ENCODE data around the gene MARVELD2. TPM values are rescaled to one million over a fixed set of nuclear protein-coding genes. Genes with fewer than 3 reads are reported as not detected.
A peak's percentile ranks its signal among the peaks of the same experiment; 100 is the strongest.
"Not testable (repeated sequence)": the region's sequence is repeated elsewhere in the genome, so short reads cannot be mapped to it uniquely, and the experiment has no call there.

The MARVELD2 gene
- total RNA-seq, 2 donors from 2014 or later, result 0.14 to 0.56 TPM

GRCh38 chr5:69416699-69417098 lies 1.8 kb downstream of the MARVELD2 start:
- H3K27me3 Mint-ChIP-seq, result peaks cover 0 to 7% of the 10 kb centered on the region in 2 donors
- H3K27ac Mint-ChIP-seq, result no peak overlapping the region
- ATAC-seq (no peak), DNase-seq (ENCODE audit: low spot score) (no peak)
- H3K36me3 Mint-ChIP-seq, result peaks cover 9% of the 10 kb centered on the region
- H3K9me3 Mint-ChIP-seq, result no peaks in the 10 kb centered on the region
- H3K4me1 Mint-ChIP-seq (ENCODE audit: low read depth in 2 of 2), result peaks cover 0 to 5% of the 10 kb centered on the region in 2 donors
- no peak overlapping the region for H3K4me3 Mint-ChIP-seq

- Mint-ChIP-seq H3K36me3 (peaks cover 9% of the 10 kb centered on the region), H3K9me3 (no peaks in the 10 kb centered on the region), H3K27ac (no peak overlapping the region), H3K4me3 (no peak overlapping the region), H3K27me3 (peaks cover 0 to 10% of the 10 kb centered on the region in 2 donors), H3K4me1 (ENCODE audit: low read depth in 2 of 2) (peaks cover 0 to 5% of the 10 kb centered on the region in 2 donors)
- DNase-seq (ENCODE audit: low spot score), result no peak
- no peak for ATAC-seq
Measured at GRCh38 chr5:69418554-69418953, 3.6 kb downstream of the MARVELD2 start.

DNA sequence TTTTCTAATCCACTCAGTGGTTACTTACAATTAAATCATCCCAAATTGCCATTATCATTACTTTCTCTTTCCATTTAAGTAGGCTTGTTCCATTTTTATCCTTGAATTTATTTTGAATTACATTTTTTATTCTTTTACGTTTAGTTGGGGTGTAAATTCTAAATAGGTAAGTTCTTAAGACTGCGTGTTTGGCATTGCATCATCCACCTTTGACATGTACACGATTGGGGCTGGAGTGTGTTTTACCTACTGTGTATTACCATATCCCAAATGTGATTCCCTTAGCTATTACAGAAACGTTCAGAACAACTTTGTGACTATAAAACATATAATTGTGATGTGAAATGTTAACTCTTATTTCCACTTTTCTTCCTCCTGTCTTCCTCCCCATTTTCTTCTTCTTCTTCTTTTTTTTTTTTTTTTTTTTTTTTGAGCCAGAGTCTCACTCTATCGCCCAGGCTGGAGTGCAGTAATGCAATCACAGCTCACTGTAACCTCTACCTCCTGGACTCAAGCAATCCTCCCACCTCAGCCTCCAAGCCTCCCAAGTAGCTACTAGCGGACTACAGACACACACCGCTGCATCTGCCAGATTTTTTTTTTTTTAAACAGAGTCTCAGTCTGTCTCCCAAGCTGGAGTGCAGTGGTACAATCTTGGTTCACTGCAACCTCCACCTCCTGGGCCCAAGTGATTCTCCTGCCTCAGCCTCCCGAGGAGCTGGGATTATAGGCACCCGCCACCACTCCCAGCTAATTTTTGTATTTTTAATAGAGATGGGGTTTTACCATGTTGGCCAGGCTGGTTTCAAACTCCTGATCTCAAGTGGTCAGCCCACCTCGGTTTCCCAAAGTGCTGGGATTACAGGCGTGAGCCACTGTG lies 16.7 kb downstream of the MARVELD2 start:
- no peaks in the 10 kb centered on the region for H3K36me3 Mint-ChIP-seq
- no peak for DNase-seq (ENCODE audit: low spot score)
- no peaks in the 10 kb centered on the region for H3K27me3 Mint-ChIP-seq
- no peaks in the 10 kb centered on the region for H3K4me1 Mint-ChIP-seq (ENCODE audit: low read depth in 2 of 2)
- H3K9me3 Mint-ChIP-seq, result no peaks in the 10 kb centered on the region
- no peak for ATAC-seq
- no peak overlapping the region for H3K4me3 Mint-ChIP-seq
- no peak overlapping the region for H3K27ac Mint-ChIP-seq

- DNase-seq (ENCODE audit: low spot score) (no peak), ATAC-seq (peak in 1 of 2 donors; percentile 44)
- no peak overlapping the region for H3K27ac Mint-ChIP-seq
- no peaks in the 10 kb centered on the region for H3K9me3 Mint-ChIP-seq
- H3K27me3 Mint-ChIP-seq, result no peaks in the 10 kb centered on the region
- no peaks in the 10 kb centered on the region for H3K4me1 Mint-ChIP-seq (ENCODE audit: low read depth in 2 of 2)
- H3K4me3 Mint-ChIP-seq, result peak overlapping the region; percentile 30
- no peaks in the 10 kb centered on the region for H3K36me3 Mint-ChIP-seq
Measured at GRCh38 chr5:69432412-69433206, 17.7 kb downstream of the MARVELD2 start.

DNA sequence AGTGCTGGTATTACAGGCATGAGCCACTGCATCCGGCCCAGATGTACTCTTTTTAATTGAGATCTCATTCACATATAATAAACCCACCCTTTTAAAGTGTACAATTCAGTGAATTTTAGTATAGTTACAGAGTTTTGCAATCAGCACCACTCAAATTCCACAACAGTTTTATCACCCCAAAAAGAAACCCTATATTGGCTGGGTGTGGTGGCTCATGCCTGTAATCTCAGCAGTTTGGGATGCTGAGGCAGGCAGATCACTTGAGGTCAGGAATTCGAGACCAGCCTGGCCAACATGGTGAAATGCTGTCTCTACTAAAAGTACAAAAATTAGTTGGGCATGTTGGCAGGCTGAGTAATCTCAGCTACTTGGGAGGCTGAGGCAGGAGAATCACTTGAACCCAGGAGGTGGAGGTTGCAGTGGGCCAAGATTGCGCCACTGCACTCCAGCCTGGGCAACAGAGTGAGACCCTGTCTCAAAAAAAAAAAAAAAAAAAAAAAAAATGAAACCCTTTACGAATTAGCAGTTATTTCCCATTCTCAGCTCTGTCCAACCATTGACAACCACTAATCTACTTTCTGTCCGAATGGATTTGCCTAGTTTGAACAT lies 20.5 kb downstream of the MARVELD2 start:
- H3K9me3 Mint-ChIP-seq; H3K36me3 Mint-ChIP-seq; H3K27ac Mint-ChIP-seq; DNase-seq (ENCODE audit: low spot score); H3K4me3 Mint-ChIP-seq; H3K4me1 Mint-ChIP-seq (ENCODE audit: low read depth in 2 of 2); H3K27me3 Mint-ChIP-seq; ATAC-seq: not testable (repeated sequence)

- Mint-ChIP-seq H3K27ac (no peak overlapping the region), H3K27me3 (peaks cover 0 to 3% of the 10 kb centered on the region in 2 donors), H3K9me3 (no peaks in the 10 kb centered on the region), H3K4me1 (ENCODE audit: low read depth in 2 of 2) (no peaks in the 10 kb centered on the region), H3K36me3 (no peaks in the 10 kb centered on the region), H3K4me3 (no peak overlapping the region)
- DNase-seq (ENCODE audit: low spot score) (no peak), ATAC-seq (no peak)
Measured at GRCh38 chr5:69444127-69444754, 29.3 kb downstream of the MARVELD2 start.

GRCh38 chr5:69449511-69449910 lies 34.6 kb downstream of the MARVELD2 start:
- H3K9me3 Mint-ChIP-seq, result no peaks in the 10 kb centered on the region
- no peak overlapping the region for H3K4me3 Mint-ChIP-seq
- no peak for DNase-seq (ENCODE audit: low spot score)
- no peak overlapping the region for H3K27ac Mint-ChIP-seq
- no peaks in the 10 kb centered on the region for H3K36me3 Mint-ChIP-seq
- no peaks in the 10 kb centered on the region for H3K4me1 Mint-ChIP-seq (ENCODE audit: low read depth in 2 of 2)
- H3K27me3 Mint-ChIP-seq, result peaks cover 0 to 3% of the 10 kb centered on the region in 2 donors
- no peak for ATAC-seq

DNA sequence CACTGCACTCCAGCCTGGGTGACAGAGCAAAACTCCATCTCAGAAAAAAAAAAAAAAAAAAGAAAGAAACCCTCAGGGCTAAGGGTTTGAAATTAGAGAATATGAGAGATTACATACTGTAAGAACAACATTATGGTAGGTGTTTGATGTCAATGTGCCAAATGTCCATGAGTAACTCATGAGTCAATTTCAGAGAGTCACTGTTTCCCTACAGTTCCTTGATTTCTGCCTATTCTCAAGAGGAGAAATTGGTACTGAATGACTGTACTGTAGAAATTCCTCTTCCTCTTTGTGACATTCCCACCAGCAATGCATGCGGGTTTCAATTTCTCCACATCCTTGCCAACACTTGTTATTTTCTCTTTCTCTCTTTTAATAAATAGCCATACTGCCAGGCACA lies 35.2 kb downstream of the MARVELD2 start:
- Mint-ChIP-seq H3K4me1 (ENCODE audit: low read depth in 2 of 2) (no peaks in the 10 kb centered on the region), H3K9me3 (no peaks in the 10 kb centered on the region), H3K4me3 (no peak overlapping the region), H3K27ac (no peak overlapping the region), H3K36me3 (no peaks in the 10 kb centered on the region), H3K27me3 (peaks cover 0 to 3% of the 10 kb centered on the region in 2 donors)
- no peak for DNase-seq (ENCODE audit: low spot score)
- no peak for ATAC-seq

DNA sequence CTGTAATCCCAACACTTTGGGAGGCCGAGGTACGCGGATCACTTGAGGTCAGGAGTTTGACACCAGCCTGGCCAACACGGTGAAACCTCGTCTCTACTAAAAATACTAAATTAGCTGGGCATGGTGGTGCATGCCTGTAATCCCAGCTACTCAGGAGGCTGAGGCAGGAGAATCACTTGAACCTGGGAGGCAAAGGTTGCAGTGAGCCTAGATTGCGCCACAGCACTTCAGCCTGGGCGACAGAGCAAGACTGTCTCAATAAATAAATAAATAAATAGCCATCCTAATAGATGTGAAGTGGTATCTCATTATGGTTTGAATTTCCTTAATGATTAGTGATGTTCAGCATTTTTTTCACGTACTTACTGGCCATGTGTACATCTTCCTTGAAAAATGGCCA lies 35.6 kb downstream of the MARVELD2 start:
- not testable (repeated sequence) for DNase-seq (ENCODE audit: low spot score); H3K36me3 Mint-ChIP-seq; ATAC-seq; H3K27me3 Mint-ChIP-seq; H3K4me3 Mint-ChIP-seq; H3K27ac Mint-ChIP-seq; H3K4me1 Mint-ChIP-seq (ENCODE audit: low read depth in 2 of 2); H3K9me3 Mint-ChIP-seq

DNA sequence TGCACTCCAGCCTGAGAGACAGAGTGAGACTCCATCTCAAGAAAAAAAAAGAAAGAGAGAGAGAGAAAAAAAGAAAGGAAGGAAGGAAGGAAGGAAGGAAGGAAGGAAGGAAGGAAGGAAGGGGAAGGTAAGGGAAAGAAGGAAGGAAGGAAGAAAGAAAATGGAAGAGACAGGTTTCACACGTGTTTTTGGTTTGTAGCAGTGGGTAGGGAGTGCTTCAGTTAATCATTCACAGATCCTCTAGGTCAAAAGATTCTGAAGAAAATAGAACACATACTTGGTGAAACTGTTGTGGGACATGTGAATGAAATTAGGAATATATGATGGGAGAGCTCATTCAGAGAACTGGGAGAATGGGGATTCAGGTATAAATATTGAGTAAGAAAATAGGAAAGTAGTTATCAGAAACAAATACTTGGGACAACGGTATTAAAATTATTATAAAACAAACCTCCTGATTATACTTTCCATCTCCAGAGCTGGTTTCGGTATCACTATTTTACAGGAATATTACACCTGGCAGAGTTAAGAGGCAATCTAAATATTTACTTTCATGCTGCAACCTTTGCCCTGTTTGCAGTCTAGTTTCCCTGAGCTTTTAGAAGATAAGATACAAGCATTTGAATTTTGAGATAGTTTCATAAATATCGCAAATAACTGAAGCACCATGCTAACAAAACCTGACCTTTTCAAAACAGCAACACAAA lies 37.2 kb downstream of the MARVELD2 start:
- no peak for ATAC-seq

GRCh38 chr5:69453487-69453886 lies 38.6 kb downstream of the MARVELD2 start:
- not testable (repeated sequence) for DNase-seq (ENCODE audit: low spot score); H3K9me3 Mint-ChIP-seq; H3K27ac Mint-ChIP-seq; H3K27me3 Mint-ChIP-seq; H3K4me1 Mint-ChIP-seq (ENCODE audit: low read depth in 2 of 2); H3K4me3 Mint-ChIP-seq; H3K36me3 Mint-ChIP-seq; ATAC-seq

More for the DNA sequence above, 37.2 kb downstream of the MARVELD2 start:
- DNase-seq (ENCODE audit: low spot score), result no peak
- no peaks in the 10 kb centered on the region for H3K9me3 Mint-ChIP-seq
- H3K36me3 Mint-ChIP-seq, result no peaks in the 10 kb centered on the region
- H3K27ac Mint-ChIP-seq, result no peak overlapping the region
- H3K4me1 Mint-ChIP-seq (ENCODE audit: low read depth in 2 of 2), result no peaks in the 10 kb centered on the region
- peaks cover 0 to 3% of the 10 kb centered on the region in 2 donors for H3K27me3 Mint-ChIP-seq
- no peak overlapping the region for H3K4me3 Mint-ChIP-seq

- Mint-ChIP-seq H3K36me3 (no peaks in the 10 kb centered on the region), H3K9me3 (no peaks in the 10 kb centered on the region), H3K4me3 (no peak overlapping the region), H3K4me1 (ENCODE audit: low read depth in 2 of 2) (no peaks in the 10 kb centered on the region), H3K27ac (no peak overlapping the region), H3K27me3 (no peaks in the 10 kb centered on the region)
- DNase-seq (ENCODE audit: low spot score), result no peak
- ATAC-seq, result no peak
Measured at GRCh38 chr5:69454460-69455249, 39.7 kb downstream of the MARVELD2 start.
